ENCODE data around the gene C11orf91.

The C11orf91 gene

GRCh38 chr11:33689501-33689900 lies 11.1 kb downstream of the C11orf91 start:
- Histone ChIP-seq H3K27me3 (replicated peaks; ENCODE audit: control insufficient read depth, insufficient read depth, low read length) (no peaks in the 10 kb centered on the region), H3K4me3 (replicated peaks; ENCODE audit: low read depth, low read length) (no peak overlapping the region), H3K36me3 (ENCODE audit: control insufficient read depth, insufficient read depth, low read length) (no peaks in the 10 kb centered on the region)
- no peak for DNase-seq (ENCODE audit: extremely low read depth, insufficient read length)
- no peak for TF ChIP-seq CTCF (IDR thresholded peaks at IDR 0.05; ENCODE audit: insufficient read depth, low read length, poor library complexity, severe bottlenecking)

DNA sequence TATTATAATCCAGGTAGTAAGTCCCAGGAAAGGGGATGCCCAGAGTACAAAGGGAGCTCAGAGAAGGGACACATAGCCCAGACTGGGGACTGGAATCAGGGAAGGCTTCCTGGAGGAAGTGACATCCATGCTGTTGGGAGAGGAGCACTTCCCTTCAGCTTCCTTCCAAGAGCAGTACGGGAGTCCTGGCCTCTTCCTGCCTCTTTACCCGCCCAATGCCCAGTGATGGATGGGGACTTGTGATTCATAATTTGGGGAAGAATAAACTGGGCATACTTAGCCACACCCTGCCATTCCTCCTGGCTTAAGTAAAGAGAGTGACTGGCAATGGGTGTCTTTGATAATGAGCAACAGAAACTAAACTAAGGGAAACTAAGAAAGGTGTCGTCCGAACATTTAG lies 11.5 kb downstream of the C11orf91 start:
- H3K4me3 ChIP-seq (replicated peaks; ENCODE audit: low read depth, low read length): no peak overlapping the region

DNA sequence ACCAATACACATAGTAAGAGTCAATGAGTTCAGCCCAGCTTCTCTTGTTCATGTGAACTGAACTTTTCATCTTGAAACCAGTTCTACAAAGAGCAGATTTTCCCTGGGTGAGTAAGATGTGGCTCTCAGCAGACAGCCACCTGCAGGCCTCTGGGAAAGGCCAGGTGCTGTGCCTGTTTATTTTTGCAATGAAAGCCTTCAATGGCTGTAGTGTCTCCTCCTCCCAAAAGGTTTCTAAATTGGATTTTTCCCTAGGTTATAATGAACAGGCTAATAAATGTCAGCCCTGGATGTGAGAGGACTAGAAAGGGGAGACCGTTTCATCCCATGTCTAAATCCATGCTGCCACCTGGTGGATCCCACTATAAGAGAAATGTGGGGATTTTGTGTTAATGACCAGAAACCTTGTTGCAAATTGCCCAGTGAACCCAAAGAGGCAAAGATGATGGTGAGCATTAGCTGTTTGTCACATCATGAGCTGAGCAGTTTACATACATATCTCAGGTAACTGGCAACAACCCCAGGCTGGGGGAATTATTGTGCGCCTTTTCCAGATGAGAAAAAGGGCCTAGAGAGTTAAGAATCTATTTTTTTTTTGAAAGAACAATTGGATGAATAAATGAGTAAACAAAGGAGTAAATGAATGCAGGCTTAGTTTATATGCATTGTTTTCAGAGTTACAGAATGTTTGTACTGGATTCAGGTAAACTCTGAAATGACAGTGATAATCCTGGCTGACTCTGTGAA lies 12.7 kb downstream of the C11orf91 start:
- Histone ChIP-seq H3K36me3 (ENCODE audit: control insufficient read depth, insufficient read depth, low read length) (no peaks in the 10 kb centered on the region), H3K4me3 (replicated peaks; ENCODE audit: low read depth, low read length) (no peak overlapping the region), H3K27me3 (replicated peaks; ENCODE audit: control insufficient read depth, insufficient read depth, low read length) (no peaks in the 10 kb centered on the region)
- TF ChIP-seq CTCF (IDR thresholded peaks at IDR 0.05; ENCODE audit: insufficient read depth, low read length, poor library complexity, severe bottlenecking): peak; percentile 61
- DNase-seq (ENCODE audit: extremely low read depth, insufficient read length): peak; percentile 18

More for the DNA sequence above, 11.5 kb downstream of the C11orf91 start:
- no peak for TF ChIP-seq CTCF (IDR thresholded peaks at IDR 0.05; ENCODE audit: insufficient read depth, low read length, poor library complexity, severe bottlenecking)
- no peak for DNase-seq (ENCODE audit: extremely low read depth, insufficient read length)
- Histone ChIP-seq H3K36me3 (ENCODE audit: control insufficient read depth, insufficient read depth, low read length) (no peaks in the 10 kb centered on the region), H3K27me3 (replicated peaks; ENCODE audit: control insufficient read depth, insufficient read depth, low read length) (no peaks in the 10 kb centered on the region)

- Histone ChIP-seq H3K4me3 (replicated peaks; ENCODE audit: low read depth, low read length) (no peak overlapping the region), H3K27me3 (replicated peaks; ENCODE audit: control insufficient read depth, insufficient read depth, low read length) (no peaks in the 10 kb centered on the region), H3K36me3 (ENCODE audit: control insufficient read depth, insufficient read depth, low read length) (no peaks in the 10 kb centered on the region)
- TF ChIP-seq CTCF (IDR thresholded peaks at IDR 0.05; ENCODE audit: insufficient read depth, low read length, poor library complexity, severe bottlenecking): no peak
- DNase-seq (ENCODE audit: extremely low read depth, insufficient read length): no peak
Measured at GRCh38 chr11:33685082-33685481, 15.5 kb downstream of the C11orf91 start.

GRCh38 chr11:33684003-33684706 lies 16.5 kb downstream of the C11orf91 start:
- H3K4me3 ChIP-seq (replicated peaks; ENCODE audit: low read depth, low read length): no peak overlapping the region
- no peaks in the 10 kb centered on the region for H3K27me3 ChIP-seq (replicated peaks; ENCODE audit: control insufficient read depth, insufficient read depth, low read length)
- H3K36me3 ChIP-seq (ENCODE audit: control insufficient read depth, insufficient read depth, low read length): no peaks in the 10 kb centered on the region
- TF ChIP-seq CTCF (IDR thresholded peaks at IDR 0.05; ENCODE audit: insufficient read depth, low read length, poor library complexity, severe bottlenecking): no peak
- DNase-seq (ENCODE audit: extremely low read depth, insufficient read length): no peak
